ENCODE measurements around the gene GABRR1. TPM values are rescaled to one million over a fixed set of nuclear protein-coding genes. Genes with fewer than 3 reads are reported as not detected.

Gene GABRR1
- total and polyA plus RNA-seq, 4 donors, result 0.79 to 1.8 (median 1.6) TPM; not detected in 1

DNA sequence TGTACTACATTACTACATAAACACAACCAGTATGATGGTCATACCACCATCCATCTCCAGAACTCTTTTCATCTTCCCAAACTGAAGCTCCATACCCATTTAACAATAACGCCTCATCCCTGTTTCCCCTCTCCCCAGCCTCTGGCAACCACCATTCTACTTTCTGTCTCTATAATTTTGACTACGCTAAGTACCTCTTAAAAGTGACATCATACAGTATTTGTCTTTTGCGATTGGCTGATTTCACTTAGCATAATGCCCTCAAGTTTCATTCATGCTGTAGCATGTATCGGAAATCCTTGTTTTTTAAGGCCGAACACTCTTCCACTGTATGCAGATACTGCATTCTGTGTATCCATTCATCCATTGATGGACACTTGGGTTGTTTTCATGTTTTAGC, 29.7 kb downstream of the GABRR1 start:
- ATAC-seq (ENCODE audit: low FRiP score), result no peak
- WGBS, 2 donors, result 96% methylated on average over 5 of the region's 5 CpGs

DNA sequence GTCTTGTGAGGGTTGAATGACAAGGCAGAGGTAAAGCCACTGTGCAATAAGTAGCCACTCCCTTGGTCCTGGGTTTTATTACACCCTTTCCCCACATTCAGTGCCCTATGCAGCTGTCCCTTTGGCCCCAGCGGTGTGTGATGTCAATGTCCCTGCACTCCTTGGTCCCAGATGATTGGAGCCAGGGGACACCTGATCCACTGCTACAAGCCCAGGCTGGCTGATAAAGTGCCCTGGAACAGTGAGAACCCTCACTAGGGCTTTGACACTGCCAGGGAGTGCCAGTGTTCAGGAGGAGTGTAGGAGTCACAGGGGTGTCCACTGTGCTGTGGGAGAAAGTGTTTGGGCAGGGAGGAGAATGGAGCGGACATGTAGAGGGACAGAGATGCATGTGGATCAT, 30.4 kb downstream of the GABRR1 start:
- H3K9me3 ChIP-seq (ENCODE audit: control insufficient read depth, low read length), result no peaks in the 10 kb centered on the region
- H3K4me3 ChIP-seq (ENCODE audit: low read length in 2 of 2), result no peak overlapping the region
- H3K36me3 ChIP-seq (ENCODE audit: control insufficient read depth in 1 of 2, insufficient read depth in 2 of 2, low read length in 1 of 2), result no peaks in the 10 kb centered on the region
- no peak overlapping the region for H3K27ac ChIP-seq (ENCODE audit: low read depth in 1 of 2, low read length in 2 of 2)
- DNase-seq, result no peak
- H3K27me3 ChIP-seq (ENCODE audit: control insufficient read depth in 1 of 2, insufficient read depth in 2 of 2, low read length in 1 of 2), result no peaks in the 10 kb centered on the region
- WGBS, 2 donors, result 95 to 96% methylated on average over 2 of the region's 2 CpGs
- no peak for ATAC-seq (ENCODE audit: low FRiP score)
- intact Hi-C loops (cut with DNase I), result no loop called here
- no peaks in the 10 kb centered on the region for H3K4me1 ChIP-seq (ENCODE audit: control insufficient read depth in 1 of 2, insufficient read depth in 2 of 2, low read length in 2 of 2)

More for the DNA sequence above, 29.7 kb downstream of the GABRR1 start:
- no peak for DNase-seq
- no peaks in the 10 kb centered on the region for H3K9me3 ChIP-seq (ENCODE audit: control insufficient read depth, low read length)
- no peaks in the 10 kb centered on the region for H3K36me3 ChIP-seq (ENCODE audit: control insufficient read depth in 1 of 2, insufficient read depth in 2 of 2, low read length in 1 of 2)
- no peaks in the 10 kb centered on the region for H3K4me1 ChIP-seq (ENCODE audit: control insufficient read depth in 1 of 2, insufficient read depth in 2 of 2, low read length in 2 of 2)
- H3K27ac ChIP-seq (ENCODE audit: low read depth in 1 of 2, low read length in 2 of 2), result no peak overlapping the region
- no peak overlapping the region for H3K4me3 ChIP-seq (ENCODE audit: low read length in 2 of 2)
- H3K27me3 ChIP-seq (ENCODE audit: control insufficient read depth in 1 of 2, insufficient read depth in 2 of 2, low read length in 1 of 2), result no peaks in the 10 kb centered on the region
- intact Hi-C loops (cut with DNase I), result no loop called here

DNA sequence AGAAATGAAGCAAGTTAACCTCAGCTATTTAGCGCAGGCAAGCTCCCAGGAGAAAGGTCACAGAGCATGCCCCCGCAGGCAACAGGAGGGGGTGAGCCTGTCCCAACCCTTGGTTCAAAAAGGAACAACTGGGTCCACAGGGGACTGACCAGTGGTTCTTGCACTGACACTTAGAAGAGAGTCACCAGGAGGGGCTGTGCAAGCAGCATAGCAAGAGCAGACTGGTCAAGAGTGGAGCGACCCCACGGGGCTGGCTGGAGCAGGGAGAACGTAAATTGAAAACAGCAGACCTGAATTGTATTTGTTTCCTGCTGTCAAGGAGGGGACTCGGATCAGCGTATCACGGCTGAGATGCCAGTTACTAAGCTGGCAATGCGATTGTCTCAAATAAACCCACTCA, 32.8 kb downstream of the GABRR1 start:
- Histone ChIP-seq H3K9me3 (ENCODE audit: control insufficient read depth, low read length) (no peaks in the 10 kb centered on the region), H3K4me1 (ENCODE audit: control insufficient read depth in 1 of 2, insufficient read depth in 2 of 2, low read length in 2 of 2) (no peaks in the 10 kb centered on the region), H3K36me3 (ENCODE audit: control insufficient read depth in 1 of 2, insufficient read depth in 2 of 2, low read length in 1 of 2) (no peaks in the 10 kb centered on the region), H3K27ac (ENCODE audit: low read depth in 1 of 2, low read length in 2 of 2) (no peak overlapping the region), H3K4me3 (ENCODE audit: low read length in 2 of 2) (no peak overlapping the region), H3K27me3 (ENCODE audit: control insufficient read depth in 1 of 2, insufficient read depth in 2 of 2, low read length in 1 of 2) (no peaks in the 10 kb centered on the region)
- DNase-seq (no peak), ATAC-seq (ENCODE audit: low FRiP score) (no peak)
- 79 to 85% methylated on average over 8 to 9 of the region's 9 CpGs for WGBS, 2 donors
- intact Hi-C loops (cut with DNase I), result no loop called here

DNA sequence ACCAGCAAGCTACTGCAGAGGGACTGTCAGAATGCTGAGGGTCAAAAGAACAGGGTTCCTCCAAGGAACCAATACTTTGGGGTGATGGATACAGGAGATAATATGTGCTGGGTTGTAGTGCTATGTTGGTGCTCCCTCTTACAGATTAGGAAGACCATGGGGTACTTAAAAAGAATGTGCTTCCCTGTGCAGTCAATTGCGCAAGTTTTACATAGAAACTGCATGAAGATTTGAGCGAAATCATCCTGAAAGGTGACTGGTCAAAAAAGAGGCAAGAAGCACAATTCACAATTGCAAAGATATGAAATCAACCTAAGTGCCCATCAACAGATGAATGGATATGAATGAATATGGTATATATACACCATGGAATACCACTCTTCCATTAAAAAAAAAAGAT, 33.9 kb downstream of the GABRR1 start:
- H3K27me3 ChIP-seq (ENCODE audit: control insufficient read depth in 1 of 2, insufficient read depth in 2 of 2, low read length in 1 of 2), result no peaks in the 10 kb centered on the region
- H3K27ac ChIP-seq (ENCODE audit: low read depth in 1 of 2, low read length in 2 of 2), result no peak overlapping the region
- H3K4me1 ChIP-seq (ENCODE audit: control insufficient read depth in 1 of 2, insufficient read depth in 2 of 2, low read length in 2 of 2), result no peaks in the 10 kb centered on the region
- no peak overlapping the region for H3K4me3 ChIP-seq (ENCODE audit: low read length in 2 of 2)
- WGBS, 2 donors, result 49 to 51% methylated on average over 2 of the region's 2 CpGs
- no peaks in the 10 kb centered on the region for H3K36me3 ChIP-seq (ENCODE audit: control insufficient read depth in 1 of 2, insufficient read depth in 2 of 2, low read length in 1 of 2)
- ATAC-seq (ENCODE audit: low FRiP score) (no peak), DNase-seq (no peak)
- intact Hi-C loops (cut with DNase I), result no loop called here
- no peaks in the 10 kb centered on the region for H3K9me3 ChIP-seq (ENCODE audit: control insufficient read depth, low read length)

DNA sequence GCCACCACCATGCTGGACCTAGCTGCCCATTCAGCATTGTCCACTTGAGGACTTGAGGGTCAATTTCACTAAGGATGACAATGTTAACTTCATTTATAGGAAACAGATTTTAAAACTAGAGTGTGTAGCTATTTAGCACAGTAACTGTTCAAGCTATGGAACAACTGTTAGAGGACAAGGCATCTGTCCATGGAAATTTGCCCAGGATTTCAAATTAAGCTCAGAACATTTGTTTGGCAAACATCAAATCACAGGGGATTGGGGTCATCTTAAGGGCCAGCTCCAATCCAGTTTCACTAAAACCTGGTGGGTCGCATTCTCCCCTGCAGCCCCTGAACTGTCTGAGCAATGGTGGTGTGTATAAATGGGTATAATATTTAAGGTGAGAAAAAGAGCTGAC, 36.2 kb downstream of the GABRR1 start:
- intact Hi-C loops (cut with DNase I), result no loop called here
- 91 to 95% methylated on average over 1 of the region's 1 CpG for WGBS, 2 donors
- no peak for ATAC-seq (ENCODE audit: low FRiP score)

DNA sequence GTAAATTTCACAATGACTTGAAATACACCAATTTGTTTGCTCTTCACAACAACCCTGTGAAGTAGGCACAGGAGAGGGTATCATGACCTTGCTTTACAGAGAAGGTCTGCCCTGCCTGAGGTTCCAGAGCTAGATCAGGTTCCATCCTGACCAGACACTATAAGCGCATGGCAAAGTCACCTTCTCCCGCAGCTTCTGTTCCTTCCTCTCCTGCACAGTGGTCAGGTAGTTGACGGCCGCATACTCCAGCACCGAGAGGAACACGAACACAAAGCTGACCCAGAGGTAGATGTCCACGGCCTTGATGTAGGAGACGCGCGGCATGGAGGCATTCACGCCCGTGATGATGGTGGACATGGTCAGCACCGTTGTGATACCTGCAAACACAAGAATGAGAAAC, 37.0 kb downstream of the GABRR1 start:
- Histone ChIP-seq H3K4me1 (ENCODE audit: control insufficient read depth in 1 of 2, insufficient read depth in 2 of 2, low read length in 2 of 2) (no peaks in the 10 kb centered on the region), H3K27ac (ENCODE audit: low read depth in 1 of 2, low read length in 2 of 2) (no peak overlapping the region), H3K4me3 (ENCODE audit: low read length in 2 of 2) (no peak overlapping the region), H3K36me3 (ENCODE audit: control insufficient read depth in 1 of 2, insufficient read depth in 2 of 2, low read length in 1 of 2) (no peaks in the 10 kb centered on the region), H3K9me3 (ENCODE audit: control insufficient read depth, low read length) (no peaks in the 10 kb centered on the region), H3K27me3 (ENCODE audit: control insufficient read depth in 1 of 2, insufficient read depth in 2 of 2, low read length in 1 of 2) (no peaks in the 10 kb centered on the region)
- 96 to 97% methylated on average over 13 of the region's 13 CpGs for WGBS, 2 donors
- intact Hi-C loops (cut with DNase I), result no loop called here
- no peak for ATAC-seq (ENCODE audit: low FRiP score)
- DNase-seq, result no peak

More for the DNA sequence above, 36.2 kb downstream of the GABRR1 start:
- Histone ChIP-seq H3K36me3 (ENCODE audit: control insufficient read depth in 1 of 2, insufficient read depth in 2 of 2, low read length in 1 of 2) (no peaks in the 10 kb centered on the region), H3K9me3 (ENCODE audit: control insufficient read depth, low read length) (no peaks in the 10 kb centered on the region), H3K4me3 (ENCODE audit: low read length in 2 of 2) (no peak overlapping the region), H3K27me3 (ENCODE audit: control insufficient read depth in 1 of 2, insufficient read depth in 2 of 2, low read length in 1 of 2) (no peaks in the 10 kb centered on the region), H3K4me1 (ENCODE audit: control insufficient read depth in 1 of 2, insufficient read depth in 2 of 2, low read length in 2 of 2) (no peaks in the 10 kb centered on the region), H3K27ac (ENCODE audit: low read depth in 1 of 2, low read length in 2 of 2) (no peak overlapping the region)
- no peak for DNase-seq

DNA sequence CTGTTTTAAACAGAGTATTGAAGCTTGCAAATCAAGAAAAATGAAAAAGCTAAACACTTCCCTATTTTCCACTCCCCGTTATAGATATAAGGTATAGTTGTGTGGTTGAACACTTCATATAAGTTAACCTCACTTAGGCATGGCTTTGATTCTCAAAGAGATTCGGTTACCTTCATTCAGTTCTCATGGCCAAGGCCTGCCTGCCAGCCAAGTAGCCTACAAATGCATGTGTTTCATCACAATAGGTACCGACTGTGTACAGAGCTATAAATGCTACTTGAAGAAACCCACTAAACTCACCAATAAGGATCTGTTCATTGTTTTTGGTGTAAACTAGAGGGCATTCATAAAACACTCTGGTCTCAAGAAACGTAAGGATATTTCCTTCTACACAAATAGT, 43.5 kb downstream of the GABRR1 start:
- Histone ChIP-seq H3K27ac (ENCODE audit: low read depth in 1 of 2, low read length in 2 of 2) (no peak overlapping the region), H3K4me3 (ENCODE audit: low read length in 2 of 2) (no peak overlapping the region), H3K4me1 (ENCODE audit: control insufficient read depth in 1 of 2, insufficient read depth in 2 of 2, low read length in 2 of 2) (no peaks in the 10 kb centered on the region), H3K36me3 (ENCODE audit: control insufficient read depth in 1 of 2, insufficient read depth in 2 of 2, low read length in 1 of 2) (no peaks in the 10 kb centered on the region), H3K9me3 (ENCODE audit: control insufficient read depth, low read length) (no peaks in the 10 kb centered on the region), H3K27me3 (ENCODE audit: control insufficient read depth in 1 of 2, insufficient read depth in 2 of 2, low read length in 1 of 2) (no peaks in the 10 kb centered on the region)
- intact Hi-C loops (cut with DNase I), result no loop called here
- DNase-seq (no peak), ATAC-seq (ENCODE audit: low FRiP score) (no peak)
- 90 to 92% methylated on average over 4 of the region's 4 CpGs for WGBS, 2 donors

DNA sequence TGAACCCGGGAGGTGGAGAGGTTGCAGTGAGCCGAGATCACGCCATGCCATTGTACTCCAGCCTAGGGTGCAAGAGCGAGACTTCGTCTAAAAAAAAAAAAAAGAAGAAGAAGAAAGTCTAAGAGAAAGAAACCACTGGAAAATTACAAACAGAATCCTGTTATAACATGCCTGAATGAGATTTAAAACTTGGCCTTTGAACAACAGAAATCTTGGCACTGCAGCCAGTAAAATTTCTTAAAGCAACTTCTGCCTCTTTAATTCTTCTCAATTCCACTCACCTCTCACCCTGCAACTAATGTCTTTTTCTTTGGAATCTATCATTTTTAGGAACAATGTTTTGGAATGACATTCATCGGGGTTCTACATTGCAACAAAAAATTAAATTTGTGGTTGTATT, 45.0 kb downstream of the GABRR1 start:
- Histone ChIP-seq H3K27ac (ENCODE audit: low read depth in 1 of 2, low read length in 2 of 2) (no peak overlapping the region), H3K4me1 (ENCODE audit: control insufficient read depth in 1 of 2, insufficient read depth in 2 of 2, low read length in 2 of 2) (no peaks in the 10 kb centered on the region), H3K9me3 (ENCODE audit: control insufficient read depth, low read length) (no peaks in the 10 kb centered on the region), H3K4me3 (ENCODE audit: low read length in 2 of 2) (no peak overlapping the region), H3K36me3 (ENCODE audit: control insufficient read depth in 1 of 2, insufficient read depth in 2 of 2, low read length in 1 of 2) (no peaks in the 10 kb centered on the region), H3K27me3 (ENCODE audit: control insufficient read depth in 1 of 2, insufficient read depth in 2 of 2, low read length in 1 of 2) (no peaks in the 10 kb centered on the region)
- no peak for ATAC-seq (ENCODE audit: low FRiP score)
- intact Hi-C loops (cut with DNase I), result no loop called here
- WGBS, 2 donors, result 33 to 40% methylated on average over 6 of the region's 6 CpGs
- DNase-seq, result no peak

DNA sequence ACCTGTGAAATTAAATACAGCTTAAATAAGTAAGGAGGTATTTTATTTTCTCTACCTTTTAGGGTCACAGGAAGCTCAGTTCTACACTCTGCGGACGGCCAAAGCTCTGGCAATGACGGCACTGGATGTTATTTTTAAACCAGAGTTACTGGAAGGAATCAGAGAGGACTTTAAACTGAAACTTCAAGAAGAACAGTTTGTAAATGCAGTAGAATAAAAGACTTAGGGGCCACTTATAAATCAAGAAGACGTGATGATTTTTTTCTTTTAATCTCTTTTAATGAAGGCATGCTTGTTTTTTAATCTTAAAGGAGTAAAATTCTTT, 55.1 kb downstream of the GABRR1 start:
- peak in 1 of 2 donors; percentile 62 for DNase-seq
- Histone ChIP-seq H3K27ac (ENCODE audit: low read depth in 1 of 2, low read length in 2 of 2) (peak overlapping the region; percentile 90 to 99), H3K36me3 (ENCODE audit: control insufficient read depth in 1 of 2, insufficient read depth in 2 of 2, low read length in 1 of 2) (no peaks in the 10 kb centered on the region), H3K9me3 (ENCODE audit: control insufficient read depth, low read length) (no peaks in the 10 kb centered on the region), H3K4me3 (ENCODE audit: low read length in 2 of 2) (peak overlapping the region in 1 of 2 donors; percentile 18), H3K4me1 (ENCODE audit: control insufficient read depth in 1 of 2, insufficient read depth in 2 of 2, low read length in 2 of 2) (peaks cover 1 to 8% of the 10 kb centered on the region in 2 donors), H3K27me3 (ENCODE audit: control insufficient read depth in 1 of 2, insufficient read depth in 2 of 2, low read length in 1 of 2) (no peaks in the 10 kb centered on the region)
- ATAC-seq (ENCODE audit: low FRiP score), result peak; percentile 89
- intact Hi-C loops (cut with DNase I), result loop anchor here (2.0 to 5.0 kb wide), 3 partner anchors 60 to 80 kb away; partner anchors contain the start of gene PNRC1 (in 2 of the 2)
- WGBS, 2 donors, result 4 to 10% methylated on average over 4 of the region's 4 CpGs
